LNCAP (cell line): Measurements from ENCODE around the gene DAGLA.

Experiments
- TF ChIP-seq, protein P1 (sequence below): fragments of 450-650 bp; IDR thresholded peaks from 2 replicates; pipeline ENCODE4 v1.5.1; 2017; ENCODE audit warnings: mild to moderate bottlenecking

The DAGLA gene, protein sequence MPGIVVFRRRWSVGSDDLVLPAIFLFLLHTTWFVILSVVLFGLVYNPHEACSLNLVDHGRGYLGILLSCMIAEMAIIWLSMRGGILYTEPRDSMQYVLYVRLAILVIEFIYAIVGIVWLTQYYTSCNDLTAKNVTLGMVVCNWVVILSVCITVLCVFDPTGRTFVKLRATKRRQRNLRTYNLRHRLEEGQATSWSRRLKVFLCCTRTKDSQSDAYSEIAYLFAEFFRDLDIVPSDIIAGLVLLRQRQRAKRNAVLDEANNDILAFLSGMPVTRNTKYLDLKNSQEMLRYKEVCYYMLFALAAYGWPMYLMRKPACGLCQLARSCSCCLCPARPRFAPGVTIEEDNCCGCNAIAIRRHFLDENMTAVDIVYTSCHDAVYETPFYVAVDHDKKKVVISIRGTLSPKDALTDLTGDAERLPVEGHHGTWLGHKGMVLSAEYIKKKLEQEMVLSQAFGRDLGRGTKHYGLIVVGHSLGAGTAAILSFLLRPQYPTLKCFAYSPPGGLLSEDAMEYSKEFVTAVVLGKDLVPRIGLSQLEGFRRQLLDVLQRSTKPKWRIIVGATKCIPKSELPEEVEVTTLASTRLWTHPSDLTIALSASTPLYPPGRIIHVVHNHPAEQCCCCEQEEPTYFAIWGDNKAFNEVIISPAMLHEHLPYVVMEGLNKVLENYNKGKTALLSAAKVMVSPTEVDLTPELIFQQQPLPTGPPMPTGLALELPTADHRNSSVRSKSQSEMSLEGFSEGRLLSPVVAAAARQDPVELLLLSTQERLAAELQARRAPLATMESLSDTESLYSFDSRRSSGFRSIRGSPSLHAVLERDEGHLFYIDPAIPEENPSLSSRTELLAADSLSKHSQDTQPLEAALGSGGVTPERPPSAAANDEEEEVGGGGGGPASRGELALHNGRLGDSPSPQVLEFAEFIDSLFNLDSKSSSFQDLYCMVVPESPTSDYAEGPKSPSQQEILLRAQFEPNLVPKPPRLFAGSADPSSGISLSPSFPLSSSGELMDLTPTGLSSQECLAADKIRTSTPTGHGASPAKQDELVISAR

GRCh38 chr11:61679893-61680621 lies at the start of gene DAGLA:
Gene DAGLA, plus strand, starts transcription at chr11:61680391. Its CDS starts 39,765 bp downstream, at chr11:61720156.
- TF ChIP-seq, protein P1, sequence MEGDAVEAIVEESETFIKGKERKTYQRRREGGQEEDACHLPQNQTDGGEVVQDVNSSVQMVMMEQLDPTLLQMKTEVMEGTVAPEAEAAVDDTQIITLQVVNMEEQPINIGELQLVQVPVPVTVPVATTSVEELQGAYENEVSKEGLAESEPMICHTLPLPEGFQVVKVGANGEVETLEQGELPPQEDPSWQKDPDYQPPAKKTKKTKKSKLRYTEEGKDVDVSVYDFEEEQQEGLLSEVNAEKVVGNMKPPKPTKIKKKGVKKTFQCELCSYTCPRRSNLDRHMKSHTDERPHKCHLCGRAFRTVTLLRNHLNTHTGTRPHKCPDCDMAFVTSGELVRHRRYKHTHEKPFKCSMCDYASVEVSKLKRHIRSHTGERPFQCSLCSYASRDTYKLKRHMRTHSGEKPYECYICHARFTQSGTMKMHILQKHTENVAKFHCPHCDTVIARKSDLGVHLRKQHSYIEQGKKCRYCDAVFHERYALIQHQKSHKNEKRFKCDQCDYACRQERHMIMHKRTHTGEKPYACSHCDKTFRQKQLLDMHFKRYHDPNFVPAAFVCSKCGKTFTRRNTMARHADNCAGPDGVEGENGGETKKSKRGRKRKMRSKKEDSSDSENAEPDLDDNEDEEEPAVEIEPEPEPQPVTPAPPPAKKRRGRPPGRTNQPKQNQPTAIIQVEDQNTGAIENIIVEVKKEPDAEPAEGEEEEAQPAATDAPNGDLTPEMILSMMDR, result peak; percentile 94

GRCh38 chr11:61632096-61632495 lies 48.1 kb upstream of the DAGLA start:
- TF ChIP-seq, protein P1, result no peak

DNA sequence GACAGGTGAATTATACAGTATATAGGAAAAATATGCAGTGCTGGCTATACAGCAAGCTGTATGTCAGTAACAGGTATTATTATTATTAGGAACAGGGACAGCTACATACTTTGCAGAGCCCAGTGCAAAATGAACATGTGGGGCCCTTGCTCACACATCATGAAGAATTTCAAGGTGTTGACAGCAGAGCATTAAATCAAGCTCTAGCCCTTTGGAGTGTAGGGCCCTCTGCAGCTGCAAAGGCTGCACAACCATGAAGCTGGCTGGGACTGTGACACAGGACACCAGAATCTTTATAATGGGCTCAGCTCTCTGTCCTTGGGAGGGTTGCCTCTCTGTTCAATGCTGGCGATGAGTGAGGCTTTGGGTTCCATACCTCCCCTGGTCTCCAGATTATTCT lies 44.9 kb upstream of the DAGLA start:
- TF ChIP-seq, protein P1, result no peak

DNA sequence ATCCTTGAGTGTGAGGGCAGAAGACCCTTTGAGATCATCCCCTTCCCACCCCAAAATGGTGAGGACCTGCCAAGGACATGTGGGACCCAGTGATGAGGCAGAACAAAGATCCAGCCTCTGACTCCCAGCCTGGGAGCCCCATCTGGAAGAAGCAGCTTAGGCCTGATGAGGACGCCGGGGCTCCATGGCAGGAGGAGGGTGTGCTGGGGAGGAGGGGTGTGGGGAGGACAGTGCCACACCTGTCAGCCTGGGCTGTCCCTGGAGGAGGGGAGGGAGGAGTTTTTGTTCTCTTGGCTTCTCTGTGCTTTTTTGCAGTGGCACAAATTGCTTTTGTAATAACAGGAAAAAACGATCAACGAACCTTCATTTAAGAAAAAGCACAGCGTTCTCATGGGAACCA lies 44.4 kb upstream of the DAGLA start:
- TF ChIP-seq, protein P1, result no peak

- TF ChIP-seq, protein P1, result no peak
These were observed 43.5 kb upstream of the DAGLA start for GRCh38 chr11:61636676-61637075.

- TF ChIP-seq, protein P1, result no peak
These were observed 42.9 kb upstream of the DAGLA start for GRCh38 chr11:61637277-61637676.

- TF ChIP-seq, protein P1, result no peak
These were observed 40.3 kb upstream of the DAGLA start for GRCh38 chr11:61639816-61640443.
